HL-60 (cell line): Measurements from ENCODE around the gene PSAT1.

Experiments
- DNase-seq, 2 experiments: peaks; one replicate each; pipeline ENCODE4 v3.0.0-alpha.2; 2010 to 2020; ENCODE audit warnings: low read depth in 1 of 2, low spot score in 1 of 2
- H3K27ac ChIP-seq: fragments of 250-450 bp; sonication (Bioruptor Pico); replicated peaks from 2 replicates; pipeline ENCODE4 v1.5.1; 2020; ENCODE audit warnings: mild to moderate bottlenecking, moderate library complexity
- H3K27me3 ChIP-seq: fragments of 250-450 bp; sonication (Bioruptor Pico); 2 replicates; pipeline ENCODE4 v1.5.1; 2021; ENCODE audit warnings: mild to moderate bottlenecking, moderate library complexity; ENCODE audit not compliant: insufficient read depth, poor library complexity, severe bottlenecking
- H3K4me3 ChIP-seq: replicated peaks from 2 replicates; pipeline ENCODE4 v1.5.1; 2011; ENCODE audit warnings: mild to moderate bottlenecking, control low read depth, low read length; ENCODE audit not compliant: insufficient read depth
- CTCF ChIP-seq: IDR thresholded peaks from one replicate; pipeline ENCODE4 v1.5.1; 2011; ENCODE audit warnings: low read length, control low read depth, inconsistent platforms; ENCODE audit not compliant: insufficient read depth
- GABPA ChIP-seq: IDR thresholded peaks from 2 replicates; pipeline ENCODE4 v1.6.1; 2012; ENCODE audit warnings: low read depth
- POLR2AphosphoS5 ChIP-seq: IDR thresholded peaks from 2 replicates; pipeline ENCODE4 v1.6.1; 2012; ENCODE audit warnings: low read depth
- REST ChIP-seq: IDR thresholded peaks from 2 replicates; pipeline ENCODE4 v1.6.1; 2012; ENCODE audit warnings: low read depth; ENCODE audit not compliant: insufficient replicate concordance
- SPI1 ChIP-seq: IDR thresholded peaks from 2 replicates; pipeline ENCODE4 v1.6.1; 2012; ENCODE audit warnings: low read depth, mild to moderate bottlenecking, borderline replicate concordance

The PSAT1 gene

GRCh38 chr9:78370991-78371390 lies 74.1 kb downstream of the PSAT1 start:
- H3K27me3 ChIP-seq, result no peaks in the 10 kb centered on the region
- H3K4me3 ChIP-seq, result no peak overlapping the region
- TF ChIP-seq CTCF (no peak), SPI1 (no peak), POLR2AphosphoS5 (no peak), GABPA (no peak), REST (no peak)
- no peak overlapping the region for H3K27ac ChIP-seq
- DNase-seq, result no peak

- no peak for DNase-seq
- no peak overlapping the region for H3K4me3 ChIP-seq
- TF ChIP-seq CTCF, result no peak
- TF ChIP-seq GABPA, result no peak
- no peak for TF ChIP-seq REST
- no peak for TF ChIP-seq SPI1
- no peak for TF ChIP-seq POLR2AphosphoS5
- no peaks in the 10 kb centered on the region for H3K27me3 ChIP-seq
- no peak overlapping the region for H3K27ac ChIP-seq
Observed at GRCh38 chr9:78371981-78372380, 75.1 kb downstream of the PSAT1 start.
